NCI-H2227 (cell line): ENCODE measurements around the gene GRAMD1B.
"Not testable (repeated sequence)": the region's sequence is repeated elsewhere in the genome, so short reads cannot be mapped to it uniquely, and the experiment has no call there.

Experiments used
- DNase-seq: peaks from one replicate; lab custom pipeline; 2025; ENCODE audit not compliant: unreplicated experiment; lab: John Stamatoyannopoulos, UW

Gene GRAMD1B

GRCh38 chr11:123439616-123440015 lies 9.5 kb downstream of the GRAMD1B start:
- DNase-seq, result no peak

DNA sequence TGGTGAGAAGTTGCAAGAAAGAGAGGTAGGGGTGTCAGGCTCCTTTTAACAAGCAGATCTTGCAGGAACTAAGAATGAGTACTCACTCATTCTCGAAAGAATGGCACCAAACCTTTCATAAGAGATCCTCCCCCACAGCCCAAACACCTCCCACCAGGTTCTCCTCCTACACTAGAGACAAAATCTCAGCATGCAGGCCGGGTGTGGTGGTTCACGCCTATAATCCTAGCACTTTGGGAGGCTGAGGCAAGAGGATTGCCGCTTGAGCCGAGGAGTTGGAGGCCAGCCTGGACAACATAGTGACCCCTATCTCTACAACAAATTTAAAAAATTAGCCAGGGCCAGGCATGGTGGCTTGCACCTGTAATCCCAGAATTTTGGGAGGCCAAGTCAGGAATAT lies 11.1 kb downstream of the GRAMD1B start:
- DNase-seq, result no peak

DNA sequence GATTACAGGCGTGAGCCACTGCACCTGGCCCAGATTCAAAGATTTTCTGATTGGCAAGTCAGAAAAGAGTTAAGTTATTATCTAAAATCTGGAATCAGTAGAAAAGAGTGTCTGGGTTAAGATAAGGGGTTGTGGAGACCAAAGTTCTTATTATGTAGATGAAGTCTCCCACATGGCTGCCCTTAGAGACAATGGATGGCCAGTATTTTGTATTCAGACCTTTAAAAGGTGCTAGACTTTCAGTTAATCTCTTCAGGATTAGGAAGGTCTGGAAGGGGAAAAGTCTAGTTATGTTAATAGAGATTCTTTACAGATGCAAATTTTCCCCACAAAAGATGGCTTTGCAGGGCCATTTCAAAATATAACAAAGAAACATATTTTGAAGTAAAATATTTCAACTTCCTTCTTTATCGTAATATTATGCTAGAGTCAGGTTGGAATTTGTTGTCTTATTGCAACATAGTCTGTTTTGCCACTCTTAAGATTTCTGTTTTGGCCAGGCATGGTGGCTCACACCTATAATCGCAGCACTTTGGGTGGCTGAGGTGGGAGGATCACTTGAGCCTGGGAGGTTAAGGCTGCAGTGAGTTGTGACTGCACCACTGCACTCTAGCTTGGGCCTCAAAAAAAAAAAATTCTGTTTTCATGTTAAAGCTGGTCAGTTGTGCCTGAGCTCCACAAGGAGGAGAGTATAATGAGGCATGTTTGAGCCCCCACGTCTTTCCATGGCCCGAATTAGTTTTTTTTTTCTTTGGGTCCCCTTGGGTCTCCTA lies 14.0 kb downstream of the GRAMD1B start:
- DNase-seq, result no peak

DNA sequence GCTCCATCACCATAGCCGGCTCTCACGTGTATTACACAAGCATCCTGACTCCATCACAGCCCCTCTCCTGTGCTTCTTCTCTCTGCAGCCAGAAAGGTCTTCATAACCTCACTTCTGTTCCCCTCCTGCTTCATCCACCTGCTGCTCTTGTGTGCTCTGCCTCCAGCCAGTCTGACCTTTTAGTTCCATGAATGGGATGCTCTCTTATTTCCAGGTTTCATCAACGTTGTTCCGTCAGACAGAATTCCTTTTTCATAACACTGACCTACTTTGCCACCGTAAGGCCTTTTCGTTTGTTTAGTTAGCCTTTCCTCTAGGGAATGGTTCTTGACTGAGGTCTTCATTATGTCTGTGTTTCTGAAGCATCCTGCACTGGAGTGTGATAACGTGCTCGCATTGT lies 18.8 kb downstream of the GRAMD1B start:
- no peak for DNase-seq

GRCh38 chr11:123449436-123449835 lies 19.4 kb downstream of the GRAMD1B start:
- no peak for DNase-seq

DNA sequence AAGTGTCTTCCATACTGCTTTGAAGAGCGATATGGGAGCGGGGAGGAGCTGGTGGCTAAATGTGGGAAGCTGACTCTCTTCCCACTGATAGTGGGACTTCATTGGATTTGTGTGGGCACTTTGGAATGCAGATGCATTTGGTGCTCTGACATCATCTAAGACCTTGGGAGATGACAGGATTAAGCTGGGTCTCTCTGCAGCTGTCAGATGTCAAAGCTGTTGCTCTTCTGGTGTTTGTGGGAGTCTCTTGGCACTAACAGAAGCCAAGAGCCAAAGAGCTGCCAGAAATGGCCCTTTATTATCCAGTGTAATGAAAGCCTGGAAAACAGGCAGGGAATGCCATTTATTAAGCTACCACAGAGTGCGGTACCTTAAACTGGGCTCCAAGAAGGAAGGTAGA lies 20.6 kb downstream of the GRAMD1B start:
- DNase-seq, result no peak

DNA sequence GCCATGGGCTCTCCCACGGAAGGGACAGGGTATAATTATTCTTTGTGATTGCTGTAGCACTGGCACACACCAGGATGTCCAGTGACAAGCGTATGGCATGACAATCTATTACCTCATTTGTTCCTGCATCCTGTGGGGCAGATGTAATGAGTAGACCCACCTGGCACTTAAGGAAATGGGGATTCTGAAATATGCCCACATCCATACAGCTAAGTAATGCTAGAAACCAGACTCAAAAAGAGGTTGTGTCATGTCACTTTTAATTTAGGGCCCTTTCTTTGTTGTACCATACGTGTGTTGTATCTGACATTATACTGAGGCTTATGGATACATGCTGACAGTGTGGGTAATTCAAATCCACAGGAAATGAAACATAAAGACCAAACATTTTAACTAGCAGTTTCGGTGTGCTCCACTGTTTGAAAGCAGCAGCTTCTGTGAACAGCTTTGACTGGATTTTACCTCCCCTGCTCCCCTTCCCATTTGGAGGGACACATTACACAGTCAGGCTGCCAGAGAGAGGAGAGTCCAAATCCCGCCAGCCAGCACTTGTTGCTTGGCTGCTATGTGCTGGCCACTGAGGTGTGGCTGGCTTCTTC lies 21.2 kb downstream of the GRAMD1B start:
- peak; percentile 18 for DNase-seq

- DNase-seq, result no peak
Measured at GRCh38 chr11:123452794-123453193, 22.7 kb downstream of the GRAMD1B start.

DNA sequence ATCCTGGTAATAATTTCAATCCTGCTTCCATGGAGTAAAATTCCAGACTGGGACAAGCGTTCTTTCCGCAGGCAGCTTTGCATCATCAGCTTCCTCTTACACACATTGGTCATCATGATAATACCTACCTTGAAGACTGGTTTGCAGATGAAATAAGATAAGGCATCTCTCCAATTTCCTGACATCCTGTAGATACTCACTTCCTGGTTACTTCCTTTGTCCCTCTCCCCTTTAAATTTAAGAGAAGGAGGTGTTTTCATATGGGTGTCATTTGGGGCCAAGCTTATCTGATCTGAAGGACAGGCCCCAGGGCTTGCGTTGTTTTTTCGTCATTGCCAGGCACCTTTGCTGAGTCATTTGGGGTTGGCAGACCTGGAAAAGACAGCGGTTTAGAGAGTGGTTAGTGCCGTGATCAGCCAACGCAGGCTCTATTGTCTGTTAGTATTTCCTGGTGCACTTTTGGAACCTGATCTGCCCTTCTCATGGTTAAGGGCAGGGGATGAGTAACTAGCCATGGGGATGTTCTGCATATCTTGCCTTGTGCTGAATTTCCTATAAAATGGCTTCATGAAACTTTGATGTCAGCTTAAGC lies 24.1 kb downstream of the GRAMD1B start:
- no peak for DNase-seq

DNA sequence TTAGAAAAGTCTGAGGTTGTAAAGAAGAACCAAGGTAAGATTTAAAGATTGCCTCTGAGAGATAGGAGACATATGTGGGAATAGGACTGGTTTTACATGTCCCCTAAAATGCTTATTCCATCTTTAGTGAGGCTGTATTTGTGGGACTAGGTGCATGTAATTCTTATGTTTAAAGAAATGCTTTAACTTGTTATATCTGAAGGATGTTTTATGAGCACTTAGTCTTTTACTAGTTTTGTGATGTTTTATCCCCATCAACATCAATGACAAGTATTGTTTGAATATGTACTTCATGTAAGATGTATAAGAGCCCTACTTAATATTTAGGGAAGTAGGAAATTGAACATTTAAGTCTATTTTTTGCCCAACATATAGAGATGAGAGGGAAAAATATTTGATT lies 24.7 kb downstream of the GRAMD1B start:
- DNase-seq, result no peak

DNA sequence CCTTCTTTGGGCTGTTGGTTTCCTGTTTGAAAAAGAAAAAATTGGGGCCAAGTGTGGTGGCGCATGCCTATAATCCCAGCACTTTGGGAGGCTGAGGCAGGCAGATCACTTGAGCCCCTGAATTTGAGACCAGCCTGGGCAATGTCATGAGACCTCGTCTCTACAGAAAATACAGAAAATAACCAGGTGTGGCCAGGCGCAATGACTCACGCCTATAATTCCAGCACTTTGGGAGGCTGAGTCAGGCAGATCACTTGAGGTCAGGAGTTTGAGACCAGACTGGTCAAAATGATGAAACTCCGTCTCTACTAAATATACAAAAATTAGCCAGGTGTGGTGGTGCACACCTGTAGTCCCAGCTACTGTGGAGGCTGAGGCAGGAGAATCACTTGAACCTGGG lies 26.4 kb downstream of the GRAMD1B start:
- not testable (repeated sequence) for DNase-seq

DNA sequence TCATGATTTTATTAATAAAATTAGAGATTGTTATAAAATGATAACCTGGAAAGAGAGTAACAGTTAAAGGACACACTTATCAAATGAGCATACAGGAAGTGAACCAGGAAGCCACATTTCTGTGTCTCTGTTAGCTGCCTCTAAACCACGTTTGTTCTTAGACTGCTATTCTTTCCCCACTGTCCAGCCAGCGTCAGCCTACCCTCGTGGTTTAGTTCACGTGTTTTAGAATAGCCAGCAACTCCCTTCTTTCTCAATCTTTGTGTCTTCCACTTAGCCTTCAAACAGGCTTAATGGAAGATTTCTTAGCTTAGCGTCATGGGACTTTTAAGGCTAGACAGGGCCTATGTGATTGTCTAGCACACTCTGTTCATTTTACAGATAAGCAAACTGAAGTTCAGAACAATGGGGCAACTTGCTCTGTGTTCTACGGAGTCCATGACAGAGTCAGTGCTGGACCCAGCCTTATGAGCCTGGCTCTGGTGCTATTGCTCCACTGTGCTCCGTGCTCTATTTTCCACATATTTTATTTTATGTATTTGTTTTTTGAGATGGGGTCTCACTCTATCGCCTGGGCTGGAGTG lies 27.2 kb downstream of the GRAMD1B start:
- DNase-seq, result no peak

GRCh38 chr11:123458501-123458900 lies 28.4 kb downstream of the GRAMD1B start:
- no peak for DNase-seq

- no peak for DNase-seq
Measured at GRCh38 chr11:123460012-123460700, 30.1 kb downstream of the GRAMD1B start.

DNA sequence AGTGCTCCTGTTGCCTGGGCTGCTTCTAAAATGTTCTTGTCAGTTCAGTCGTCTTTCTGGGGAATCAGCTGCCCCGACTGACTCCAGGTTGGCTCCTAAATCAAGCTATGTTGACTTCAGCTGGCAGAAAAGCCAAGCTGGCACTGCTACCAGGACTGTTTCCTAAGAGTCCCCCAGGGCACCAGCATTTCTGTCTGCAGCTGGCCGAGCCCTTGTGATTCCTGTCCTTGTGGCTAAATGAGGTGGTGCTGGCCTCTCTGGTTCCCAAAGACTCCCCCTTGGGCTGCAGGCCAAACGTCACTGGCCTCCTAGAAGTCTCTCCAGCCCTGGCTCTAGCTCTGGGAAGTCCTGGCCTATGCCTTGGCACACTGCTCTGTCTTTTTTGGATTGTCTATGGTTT lies 31.1 kb downstream of the GRAMD1B start:
- no peak for DNase-seq

DNA sequence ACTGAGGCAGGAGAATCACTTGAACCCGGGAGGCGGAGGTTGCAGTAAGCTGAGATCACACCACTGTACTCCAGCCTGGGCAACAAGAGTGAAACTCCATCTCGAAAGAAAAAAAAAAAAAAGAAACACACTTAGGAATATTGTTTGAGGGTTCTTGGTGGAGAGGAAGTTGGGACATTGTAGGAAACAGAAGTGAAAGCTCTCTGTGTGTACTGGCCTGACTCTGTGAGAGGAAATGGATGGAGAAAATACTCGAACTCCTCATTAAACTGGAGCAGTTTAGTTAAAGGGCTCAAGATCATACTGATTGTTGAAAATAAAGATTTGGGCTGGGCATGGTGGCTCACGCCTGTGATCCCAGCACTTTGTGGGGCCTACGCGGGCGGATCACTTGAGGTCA lies 35.6 kb downstream of the GRAMD1B start:
- not testable (repeated sequence) for DNase-seq

GRCh38 chr11:123466172-123466571 lies 36.1 kb downstream of the GRAMD1B start:
- DNase-seq, result not testable (repeated sequence)

DNA sequence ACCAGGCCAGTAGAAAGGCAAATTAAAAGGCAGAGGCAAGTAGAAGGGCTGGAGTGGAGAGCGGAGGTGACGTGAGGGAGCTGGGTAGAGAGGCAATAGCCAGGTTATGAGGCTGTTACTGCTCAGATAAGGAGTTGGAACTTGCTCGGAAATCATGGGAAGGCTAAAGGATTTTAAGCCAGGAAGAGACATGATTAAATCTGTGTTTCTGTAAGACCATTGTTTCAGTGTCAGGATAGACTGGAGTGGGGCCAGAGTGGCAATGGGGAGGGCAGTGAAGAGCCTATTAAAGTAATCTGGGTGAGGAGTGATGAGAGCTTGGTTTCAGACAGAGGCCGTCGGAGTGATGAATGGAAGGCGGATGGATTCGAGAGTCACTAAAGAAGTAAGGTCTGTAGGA lies 39.0 kb downstream of the GRAMD1B start:
- DNase-seq, result peak; percentile 59

DNA sequence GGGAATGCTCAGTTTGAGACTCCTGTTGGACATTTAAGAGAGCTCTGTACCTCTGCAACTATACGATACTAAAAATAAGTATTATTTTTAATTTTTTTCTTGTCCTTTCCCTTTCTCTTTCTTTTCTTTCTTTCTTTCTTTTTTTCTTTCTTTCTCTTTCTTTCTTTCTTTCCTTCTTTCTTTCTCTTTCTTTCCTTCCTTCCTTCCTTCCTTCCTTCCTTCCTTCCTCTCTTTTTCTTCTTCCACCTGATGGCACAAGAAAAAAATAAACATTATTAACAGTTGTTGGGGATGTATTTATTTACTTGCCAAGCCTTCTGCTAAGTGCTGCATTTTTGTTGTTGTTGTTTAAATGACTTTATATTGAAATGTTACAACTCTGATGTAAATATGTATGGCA lies 39.5 kb downstream of the GRAMD1B start:
- DNase-seq, result no peak

GRCh38 chr11:123470842-123471241 lies 40.8 kb downstream of the GRAMD1B start:
- DNase-seq, result no peak

GRCh38 chr11:123472236-123472935 lies 42.3 kb downstream of the GRAMD1B start:
- DNase-seq, result no peak
